HG03103 (cell line): ENCODE data around the gene KIZ.

Experiments used
- ATAC-seq: cut with Tn5 transposase; IDR thresholded peaks from one replicate; pipeline ENCODE4 v1.9.1; 2021; ENCODE audit warnings: low read depth; ENCODE audit not compliant: unreplicated experiment

Gene KIZ

GRCh38 chr20:21251278-21251677 is 125.4 kb downstream of the KIZ start:
- no peak for ATAC-seq

DNA sequence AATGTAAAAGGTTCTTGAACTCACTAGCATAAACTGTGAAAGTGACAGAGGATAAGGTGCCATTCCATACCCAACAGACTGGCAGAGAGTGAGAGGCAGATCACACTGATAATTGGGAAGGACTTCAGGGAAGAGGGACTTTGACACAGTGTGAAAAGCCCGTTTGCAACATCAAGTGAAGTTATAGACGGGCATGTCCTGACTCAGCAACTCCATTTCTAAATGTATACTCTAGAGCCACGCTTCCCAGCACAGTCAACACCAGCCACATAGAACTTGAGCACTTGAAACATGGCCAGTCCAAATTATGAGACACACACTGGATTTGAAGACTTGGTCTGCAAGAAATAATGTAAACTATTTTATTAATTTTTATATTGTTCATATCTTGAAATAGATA is 131.3 kb downstream of the KIZ start:
- no peak for ATAC-seq

GRCh38 chr20:21258411-21258810 is 132.5 kb downstream of the KIZ start:
- ATAC-seq, result no peak

DNA sequence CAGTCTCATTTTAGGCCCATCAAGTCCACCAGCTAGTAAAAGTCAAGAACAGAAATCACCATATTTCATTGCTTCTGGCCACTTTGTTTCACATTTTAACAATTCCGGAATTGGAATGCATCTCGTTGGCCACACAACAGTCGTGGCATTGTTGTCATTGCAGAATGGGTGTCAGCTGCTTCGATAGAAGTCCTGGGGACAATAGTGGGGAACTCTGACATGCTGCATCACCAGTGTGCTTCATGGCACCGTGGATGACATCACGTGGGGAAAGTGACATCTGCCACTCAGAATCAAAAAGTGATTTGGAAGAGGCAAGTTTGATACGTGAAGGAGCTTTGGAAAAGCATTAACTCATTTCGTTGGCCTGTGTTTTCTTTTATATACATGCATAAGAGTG is 133.5 kb downstream of the KIZ start:
- no peak for ATAC-seq

DNA sequence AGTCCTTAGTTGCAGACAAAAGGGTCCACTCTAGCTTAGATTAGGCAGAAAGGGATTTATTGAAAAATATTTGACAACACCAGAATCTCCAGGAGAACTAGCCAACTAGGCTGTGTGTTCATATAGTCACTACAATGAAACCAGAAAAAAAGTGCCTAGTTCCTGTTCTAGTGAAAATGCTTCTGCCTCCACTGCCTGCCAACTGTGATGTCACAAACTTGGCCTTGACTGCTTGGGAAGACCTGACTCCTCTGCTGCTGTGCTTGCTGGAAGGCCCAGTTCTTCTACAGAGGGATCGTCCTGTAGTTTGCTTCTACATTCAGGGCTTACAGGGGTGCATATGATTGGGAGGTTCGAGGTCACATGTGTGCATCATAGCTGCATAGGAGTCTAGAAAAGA is 136.9 kb downstream of the KIZ start:
- ATAC-seq, result no peak

DNA sequence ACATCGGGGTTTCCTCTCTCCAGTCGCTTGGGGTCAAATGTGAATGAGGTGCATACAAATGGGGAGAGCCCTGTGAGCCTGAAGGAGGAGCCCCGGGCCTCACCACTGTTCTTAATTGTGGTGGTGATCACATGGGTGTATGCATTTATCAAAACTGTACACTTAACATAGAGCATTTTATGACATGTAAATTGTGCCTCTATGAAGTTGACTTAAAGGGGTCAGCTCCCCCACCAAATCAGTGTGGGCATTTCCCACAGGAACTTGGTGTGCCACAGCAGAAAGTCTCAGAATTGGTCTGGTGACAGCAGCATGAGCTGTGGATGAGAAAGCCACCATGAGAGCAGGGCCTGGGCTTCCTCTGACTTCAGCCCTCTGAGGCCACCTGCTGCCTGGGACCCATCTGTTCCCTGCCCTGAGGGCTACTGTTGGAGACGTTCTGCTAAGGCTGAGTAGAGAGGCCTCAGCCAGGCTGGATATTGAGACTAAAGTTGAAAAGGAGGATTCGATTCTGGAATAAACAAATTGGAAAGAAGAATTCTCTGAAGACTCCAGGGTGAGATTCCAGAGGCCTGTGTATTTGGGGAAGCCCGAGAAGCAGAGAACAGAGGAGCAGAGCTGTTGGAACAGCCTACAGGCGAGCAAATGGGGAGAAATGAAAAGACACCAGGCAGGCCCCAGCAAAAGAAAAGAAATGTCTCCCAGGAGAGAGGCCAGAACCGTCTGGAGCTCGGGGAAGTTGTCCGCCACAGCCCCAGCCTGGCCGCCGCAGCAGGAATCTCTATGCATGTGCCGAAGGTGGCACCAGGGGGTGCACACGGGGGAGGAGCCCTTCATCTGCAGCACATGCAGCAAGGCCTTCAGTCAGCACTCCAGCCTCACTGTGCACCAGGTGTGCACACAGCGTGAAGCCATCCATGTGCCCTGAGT is 139.6 kb downstream of the KIZ start:
- no peak for ATAC-seq

- ATAC-seq, result no peak
Observed at GRCh38 chr20:21266191-21266536, 140.3 kb downstream of the KIZ start.

GRCh38 chr20:21269772-21270171 is 143.9 kb downstream of the KIZ start:
- ATAC-seq, result no peak

GRCh38 chr20:21270806-21271205 is 144.9 kb downstream of the KIZ start:
- no peak for ATAC-seq

DNA sequence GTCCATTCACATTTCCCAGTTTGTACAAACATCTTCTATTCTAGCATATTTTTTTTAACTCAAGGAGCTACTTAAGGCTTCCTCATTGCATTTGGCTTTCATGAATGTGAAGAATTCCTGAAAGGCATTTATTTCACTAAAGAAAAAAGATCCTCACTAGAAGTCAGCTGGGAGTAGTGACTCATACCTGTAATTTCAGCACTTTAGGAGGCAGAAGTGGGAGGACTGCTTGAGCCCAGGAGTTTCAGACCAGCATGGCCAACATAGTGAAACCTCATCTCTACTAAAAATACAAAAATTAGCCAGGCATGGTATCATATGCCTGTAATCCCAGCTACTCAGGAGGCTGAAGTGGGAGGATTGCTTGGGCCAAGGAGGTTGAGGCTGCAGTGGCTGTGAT is 146.4 kb downstream of the KIZ start:
- peak; percentile 45 for ATAC-seq

- ATAC-seq, result peak; percentile 62
Observed at GRCh38 chr20:21272679-21273078, 146.8 kb downstream of the KIZ start.

DNA sequence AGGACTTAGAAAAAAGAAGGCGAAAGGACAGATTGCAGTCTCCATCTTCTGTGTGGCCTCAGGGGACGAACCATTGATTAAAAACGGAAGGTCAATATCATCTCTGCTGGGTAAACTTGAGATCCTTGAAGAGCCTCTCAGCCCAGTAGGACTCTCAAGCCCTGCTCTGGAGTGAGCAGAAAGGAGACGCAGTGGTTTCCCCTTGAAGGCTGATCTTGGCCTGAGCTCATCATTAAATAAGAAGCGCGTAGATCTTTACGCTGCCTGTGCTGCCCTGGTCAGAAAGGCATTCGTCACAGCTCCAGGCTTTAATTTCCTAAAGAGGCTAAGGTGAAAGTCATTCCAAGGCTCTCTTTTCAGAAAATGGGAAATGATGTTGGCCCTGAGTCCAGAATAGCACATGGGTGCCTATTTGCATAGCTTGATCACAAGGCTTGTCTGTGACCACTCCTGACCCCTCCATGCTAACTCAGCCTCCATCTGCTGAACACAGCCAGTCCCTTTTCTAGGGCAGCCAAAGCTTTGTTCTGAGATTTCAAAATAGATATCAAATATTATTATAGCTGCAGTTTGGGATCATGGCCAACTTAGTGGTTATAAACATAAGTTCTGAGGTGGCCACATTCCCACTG is 148.0 kb downstream of the KIZ start:
- no peak for ATAC-seq

DNA sequence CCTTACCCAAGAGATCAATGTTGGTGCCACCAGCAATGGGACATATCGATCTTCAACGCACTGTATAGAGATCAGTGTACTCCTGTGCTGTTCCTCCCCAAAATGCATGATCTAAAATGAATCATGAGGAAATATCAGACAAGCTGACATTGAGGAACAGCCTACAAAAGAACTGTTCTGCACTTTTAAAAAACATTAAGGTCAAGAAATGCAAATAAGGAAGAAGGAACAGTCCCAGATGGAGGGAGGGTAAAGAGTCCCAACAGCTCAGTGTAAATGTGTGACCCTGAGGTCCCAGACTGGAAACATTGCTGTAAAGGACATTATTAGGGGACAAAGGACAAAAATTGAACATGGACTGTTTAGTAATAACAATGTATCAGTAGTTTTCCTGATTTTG is 152.9 kb downstream of the KIZ start:
- no peak for ATAC-seq

- ATAC-seq, result no peak
Observed at GRCh38 chr20:21279706-21280521, 154.0 kb downstream of the KIZ start.

DNA sequence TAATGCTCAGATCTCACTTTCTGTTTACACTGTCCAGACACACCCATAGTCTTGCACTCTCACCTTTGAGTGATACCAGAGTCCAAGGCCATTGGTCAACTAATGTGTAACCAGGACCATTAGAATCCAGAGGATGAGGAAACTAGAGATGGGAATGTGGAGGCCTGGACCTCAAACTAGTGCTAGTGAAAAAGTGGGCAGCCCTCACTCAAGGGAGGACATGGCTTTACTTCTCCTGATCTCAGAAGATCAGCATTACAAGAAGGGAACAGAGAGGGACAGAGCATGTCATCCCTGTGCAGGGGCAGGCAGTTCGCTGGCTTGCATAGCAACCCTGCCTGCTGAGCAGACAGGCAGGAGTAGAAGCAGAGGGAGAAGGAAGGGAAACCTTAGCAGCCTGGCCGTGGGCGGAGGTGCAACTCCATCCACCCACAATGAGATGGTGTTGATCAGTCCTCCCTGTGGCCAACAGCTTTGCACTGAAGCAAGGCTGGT is 154.7 kb downstream of the KIZ start:
- ATAC-seq, result peak; percentile 61

GRCh38 chr20:21286775-21287174 is 160.9 kb downstream of the KIZ start:
- no peak for ATAC-seq

GRCh38 chr20:21288587-21289370 is 162.9 kb downstream of the KIZ start:
- no peak for ATAC-seq

DNA sequence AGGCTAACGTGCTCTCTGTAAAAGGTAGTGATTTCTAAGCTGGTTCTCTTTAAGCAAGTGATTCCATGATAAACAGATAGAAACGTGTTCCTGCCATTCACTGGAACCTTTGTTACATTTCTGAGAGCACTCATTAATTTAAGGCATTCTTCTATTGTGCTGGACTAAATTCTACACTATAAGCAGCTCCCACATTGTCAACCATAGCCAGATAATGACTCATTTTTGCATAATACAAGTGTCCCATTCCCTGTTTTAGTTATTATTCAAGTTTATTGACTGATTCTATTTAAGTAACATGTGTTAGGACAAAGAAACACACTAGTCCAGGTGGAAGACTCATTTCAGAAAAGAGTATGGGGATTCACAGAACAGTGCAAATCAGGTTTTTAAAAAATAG is 163.8 kb downstream of the KIZ start:
- no peak for ATAC-seq

- ATAC-seq, result no peak
Observed at GRCh38 chr20:21291026-21291425, 165.1 kb downstream of the KIZ start.

GRCh38 chr20:21294755-21295154 is 168.9 kb downstream of the KIZ start:
- ATAC-seq, result no peak
